Neuron (in vitro differentiated cells): ENCODE measurements around the gene FBXO3.
A peak's percentile ranks its signal among the peaks of the same experiment; 100 is the strongest.
"Not testable (repeated sequence)": the region's sequence is repeated elsewhere in the genome, so short reads cannot be mapped to it uniquely, and the experiment has no call there.

ENCODE experiments used
- H2AFZ ChIP-seq: one replicate; pipeline ENCODE4 v1.6.1; 2013; ENCODE audit warnings: low read depth, mild to moderate bottlenecking, inconsistent platforms, low read length, moderate library complexity
- H3K27me3 ChIP-seq: one replicate; pipeline ENCODE4 v1.6.1; 2013; ENCODE audit warnings: low read length; ENCODE audit not compliant: insufficient read depth
- H3K36me3 ChIP-seq: one replicate; pipeline ENCODE4 v1.6.1; 2013; ENCODE audit warnings: low read length; ENCODE audit not compliant: insufficient read depth
- H3K4me1 ChIP-seq: one replicate; pipeline ENCODE4 v1.6.1; 2013; ENCODE audit warnings: low read length; ENCODE audit not compliant: insufficient read depth
- H3K4me3 ChIP-seq: 2 replicates; pipeline ENCODE4 v1.5.1; 2013; ENCODE audit warnings: mild to moderate bottlenecking, low read length, moderate library complexity
- H3K9me3 ChIP-seq: one replicate; pipeline ENCODE4 v1.6.1; 2013; ENCODE audit warnings: low read length

The FBXO3 gene

DNA sequence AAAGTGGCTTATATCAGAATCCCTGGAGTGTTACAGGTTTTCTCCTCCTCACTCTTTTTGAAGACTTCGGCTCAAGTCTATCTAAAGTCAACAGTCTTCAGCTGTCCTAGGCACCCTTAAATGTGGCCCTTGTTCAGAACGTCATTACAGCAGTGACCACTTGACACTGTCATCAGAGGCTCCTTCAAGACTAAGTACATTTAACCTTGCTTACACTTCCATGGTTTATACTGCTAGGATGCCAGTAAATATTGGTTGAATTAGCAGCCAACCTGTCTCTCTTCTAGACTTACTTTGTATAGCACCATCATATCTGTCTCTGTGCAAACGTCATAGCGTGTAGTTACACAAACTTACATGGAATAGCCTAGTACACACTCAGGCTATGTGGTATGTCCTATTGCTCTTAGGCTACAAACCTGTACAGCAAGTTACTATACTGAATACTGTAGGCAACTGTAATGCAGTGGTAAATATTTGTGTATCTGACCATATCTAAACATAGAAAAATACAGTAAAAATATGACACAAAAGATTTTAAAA lies 60.4 kb downstream of the FBXO3 start:
- Histone ChIP-seq H2AFZ (no peak overlapping the region), H3K4me1 (no peaks in the 10 kb centered on the region), H3K36me3 (peaks cover 61% of the 10 kb centered on the region), H3K4me3 (no peak overlapping the region), H3K9me3 (no peaks in the 10 kb centered on the region), H3K27me3 (no peaks in the 10 kb centered on the region)

DNA sequence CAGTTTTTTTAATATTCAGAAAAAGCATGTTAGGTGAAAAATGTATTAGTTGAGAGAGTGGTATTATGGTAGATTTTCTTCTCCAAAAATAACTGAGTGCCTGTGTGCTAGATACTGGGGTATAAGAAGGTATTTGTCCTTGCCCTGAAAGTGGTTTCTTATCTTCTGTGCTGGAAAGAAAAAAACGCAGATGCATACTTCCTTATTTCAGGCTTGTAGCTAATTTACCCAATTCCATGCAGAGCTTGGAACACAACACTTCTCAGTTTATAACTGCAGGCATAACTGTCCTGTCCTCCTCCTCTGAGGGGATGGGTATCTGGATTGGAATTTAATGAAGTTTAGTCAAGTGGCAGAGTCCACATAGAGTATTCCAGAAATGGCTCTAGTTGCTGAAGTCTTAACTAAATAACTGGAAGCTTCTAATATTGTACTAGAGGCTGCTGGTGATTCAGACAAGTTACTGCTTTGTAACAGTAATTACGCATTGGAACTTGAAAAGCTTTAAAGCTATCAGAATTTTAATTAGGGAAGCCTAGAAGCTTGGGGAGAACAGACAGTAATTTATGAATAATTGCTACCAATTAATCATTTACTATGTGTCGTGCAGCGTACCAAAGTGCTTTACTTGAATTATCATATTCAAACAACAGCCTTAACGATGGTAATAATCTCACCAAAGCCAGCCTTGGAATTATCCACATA lies 61.0 kb downstream of the FBXO3 start:
- Histone ChIP-seq H2AFZ (no peak overlapping the region), H3K4me1 (no peaks in the 10 kb centered on the region), H3K27me3 (no peaks in the 10 kb centered on the region), H3K4me3 (no peak overlapping the region), H3K36me3 (peaks cover 67% of the 10 kb centered on the region), H3K9me3 (no peaks in the 10 kb centered on the region)

DNA sequence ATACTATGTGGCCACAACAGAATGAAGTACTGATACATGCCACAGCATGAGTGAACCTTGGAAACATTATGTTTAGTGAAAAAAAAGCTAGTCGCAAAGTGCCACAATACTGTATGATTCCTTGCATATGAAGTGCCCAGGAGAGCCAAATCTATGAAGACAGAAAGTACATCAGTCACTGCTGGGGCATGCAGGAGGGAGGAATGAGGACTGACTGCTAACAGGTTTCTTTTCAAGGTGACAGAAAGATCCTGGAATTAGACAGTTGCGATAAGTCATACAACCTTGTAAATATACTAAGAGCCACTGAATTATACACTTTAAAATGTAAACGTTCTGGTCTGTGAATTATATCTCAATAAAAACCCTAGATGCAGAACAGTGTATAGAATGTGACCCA lies 61.9 kb downstream of the FBXO3 start:
- Histone ChIP-seq H3K4me1 (no peaks in the 10 kb centered on the region), H3K36me3 (peaks cover 70% of the 10 kb centered on the region), H3K9me3 (no peaks in the 10 kb centered on the region), H3K27me3 (no peaks in the 10 kb centered on the region), H2AFZ (no peak overlapping the region), H3K4me3 (no peak overlapping the region)

DNA sequence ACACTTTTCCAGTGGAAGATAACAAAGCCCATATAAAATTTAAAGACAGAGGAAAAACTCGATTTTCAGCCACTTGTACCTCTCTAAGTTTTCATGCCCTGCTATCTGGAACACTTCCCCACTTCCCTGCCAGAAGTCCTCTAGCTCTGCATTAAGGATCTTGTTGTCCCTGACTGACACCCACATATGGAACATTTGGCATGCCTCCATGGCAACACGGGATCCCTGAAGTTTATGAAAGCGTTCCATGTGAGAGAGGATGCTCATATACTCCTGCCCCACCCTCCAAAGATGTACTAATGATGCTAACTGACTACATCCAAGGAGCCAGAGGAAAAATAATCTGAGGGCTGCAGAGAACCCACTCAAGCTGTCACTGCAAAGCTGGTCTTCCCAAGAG lies 64.9 kb downstream of the FBXO3 start:
- Histone ChIP-seq H3K4me3 (no peak overlapping the region), H3K4me1 (no peaks in the 10 kb centered on the region), H3K9me3 (no peaks in the 10 kb centered on the region), H3K27me3 (no peaks in the 10 kb centered on the region), H2AFZ (no peak overlapping the region), H3K36me3 (peaks cover 63% of the 10 kb centered on the region)

DNA sequence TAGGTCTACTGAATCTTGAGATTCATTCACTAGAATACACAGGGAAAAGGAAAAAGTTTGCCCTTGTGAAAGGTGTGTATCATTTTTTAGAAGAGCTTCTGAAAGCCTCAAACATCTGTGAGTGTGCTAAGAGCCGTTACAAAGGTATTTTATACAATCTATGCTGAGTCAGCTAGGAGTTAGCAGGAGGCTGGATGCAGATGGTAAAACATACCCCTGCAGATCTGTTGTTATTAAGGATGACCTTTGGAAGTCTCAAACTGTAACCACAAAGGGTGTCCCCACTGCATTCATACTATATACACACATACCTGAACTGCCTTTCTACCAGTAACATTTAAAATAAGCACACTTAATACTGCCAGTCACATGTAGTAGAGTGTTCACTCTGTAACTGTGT lies 65.3 kb downstream of the FBXO3 start:
- no peaks in the 10 kb centered on the region for H3K9me3 ChIP-seq
- no peaks in the 10 kb centered on the region for H3K4me1 ChIP-seq
- H3K27me3 ChIP-seq: no peaks in the 10 kb centered on the region
- H2AFZ ChIP-seq: no peak overlapping the region
- no peak overlapping the region for H3K4me3 ChIP-seq
- H3K36me3 ChIP-seq: peaks cover 59% of the 10 kb centered on the region

DNA sequence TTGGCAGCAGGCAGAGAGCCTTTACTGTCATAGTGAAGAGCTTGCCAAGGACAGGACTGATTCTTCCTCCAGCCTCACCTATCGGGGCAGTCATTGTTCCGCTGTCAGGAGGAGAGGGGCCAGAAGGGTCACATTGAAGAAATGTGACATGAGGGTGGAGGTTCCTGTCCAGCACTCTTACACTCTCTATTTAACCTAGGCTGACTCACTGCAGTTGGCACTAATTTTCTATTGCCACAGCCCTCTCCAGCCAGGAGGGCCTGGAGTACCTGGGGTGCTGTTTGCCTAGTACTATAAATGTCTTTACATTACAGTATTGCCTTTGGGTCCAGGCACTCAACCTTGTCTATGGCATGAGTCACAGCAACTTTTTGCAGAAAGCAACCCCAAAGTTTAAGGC lies 66.5 kb downstream of the FBXO3 start:
- not testable (repeated sequence) for H2AFZ ChIP-seq, H3K4me3 ChIP-seq, H3K27me3 ChIP-seq, H3K9me3 ChIP-seq, H3K4me1 ChIP-seq
- peaks cover 50% of the 10 kb centered on the region for H3K36me3 ChIP-seq

- Histone ChIP-seq H3K9me3 (no peaks in the 10 kb centered on the region), H3K36me3 (peaks cover 43% of the 10 kb centered on the region), H3K4me3 (no peak overlapping the region), H3K4me1 (peaks cover 2% of the 10 kb centered on the region), H3K27me3 (no peaks in the 10 kb centered on the region), H2AFZ (no peak overlapping the region)
These were observed 67.4 kb downstream of the FBXO3 start for GRCh38 chr11:33706966-33707365.

- H3K9me3 ChIP-seq: no peaks in the 10 kb centered on the region
- peaks cover 39% of the 10 kb centered on the region for H3K36me3 ChIP-seq
- peaks cover 6% of the 10 kb centered on the region for H3K4me1 ChIP-seq
- H3K27me3 ChIP-seq: no peaks in the 10 kb centered on the region
- no peak overlapping the region for H2AFZ ChIP-seq
- no peak overlapping the region for H3K4me3 ChIP-seq
These were observed 67.8 kb downstream of the FBXO3 start for GRCh38 chr11:33706546-33706945.

DNA sequence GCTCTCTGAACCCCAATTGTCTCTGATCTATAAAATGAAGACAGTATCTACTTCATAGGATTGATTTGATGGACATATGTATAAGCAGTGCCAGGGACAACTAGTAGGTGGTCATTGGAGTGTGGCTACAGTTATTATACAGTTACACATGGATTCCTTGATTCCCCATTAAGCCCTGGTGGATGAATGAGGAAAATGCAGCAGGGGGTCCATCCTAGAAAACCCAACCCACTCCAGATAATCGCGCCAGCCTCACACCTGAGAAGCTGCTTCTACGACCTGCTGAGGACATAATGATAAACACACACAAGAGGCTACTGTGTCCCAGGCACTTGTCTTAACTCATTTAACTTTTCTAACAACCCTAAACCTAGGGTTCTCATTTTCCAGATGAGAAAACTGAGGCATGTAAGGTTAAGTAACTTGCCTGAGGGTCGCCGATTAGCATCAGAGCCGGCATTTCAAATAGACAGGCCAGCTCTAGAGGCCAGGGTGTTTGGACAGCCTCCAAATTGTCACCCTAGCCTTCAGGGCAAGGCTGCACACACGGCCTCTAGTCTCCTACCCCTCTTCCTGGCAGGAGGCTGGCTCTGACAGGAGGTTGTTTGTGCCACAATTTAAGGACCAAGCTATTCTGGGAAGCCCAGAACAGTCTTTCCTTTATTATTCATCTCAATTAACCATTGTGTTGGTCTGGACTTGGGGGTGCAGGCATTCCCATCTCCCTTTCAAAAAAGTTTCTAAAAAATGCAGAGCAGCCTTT lies 69.9 kb downstream of the FBXO3 start:
- Histone ChIP-seq H3K9me3 (no peaks in the 10 kb centered on the region), H3K27me3 (no peaks in the 10 kb centered on the region), H3K4me3 (no peak overlapping the region), H3K36me3 (peaks cover 22% of the 10 kb centered on the region), H3K4me1 (peaks cover 12% of the 10 kb centered on the region), H2AFZ (no peak overlapping the region)

DNA sequence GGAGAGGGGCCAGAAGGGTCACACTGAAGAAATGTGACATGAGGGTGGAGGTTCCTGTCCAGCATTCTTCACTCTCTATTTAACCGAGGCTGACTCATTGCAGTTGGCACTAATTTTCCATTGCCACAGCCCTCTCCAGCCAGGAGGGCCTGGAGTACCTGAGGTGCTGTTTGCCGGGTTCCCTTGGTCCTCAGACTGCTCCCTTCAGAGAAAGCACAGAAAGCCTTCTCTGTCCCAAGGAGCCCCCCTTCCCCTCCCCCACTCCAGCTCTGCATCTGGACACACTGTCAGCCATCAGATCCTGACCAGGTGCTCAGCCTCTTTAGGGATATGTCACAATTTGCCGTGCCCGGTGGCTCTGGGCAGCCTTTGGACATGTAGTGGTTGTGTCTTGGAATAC lies 70.5 kb downstream of the FBXO3 start:
- Histone ChIP-seq H3K27me3 (no peaks in the 10 kb centered on the region), H3K36me3 (peaks cover 16% of the 10 kb centered on the region), H3K4me1 (peaks cover 12% of the 10 kb centered on the region), H2AFZ (no peak overlapping the region), H3K9me3 (no peaks in the 10 kb centered on the region), H3K4me3 (no peak overlapping the region)

DNA sequence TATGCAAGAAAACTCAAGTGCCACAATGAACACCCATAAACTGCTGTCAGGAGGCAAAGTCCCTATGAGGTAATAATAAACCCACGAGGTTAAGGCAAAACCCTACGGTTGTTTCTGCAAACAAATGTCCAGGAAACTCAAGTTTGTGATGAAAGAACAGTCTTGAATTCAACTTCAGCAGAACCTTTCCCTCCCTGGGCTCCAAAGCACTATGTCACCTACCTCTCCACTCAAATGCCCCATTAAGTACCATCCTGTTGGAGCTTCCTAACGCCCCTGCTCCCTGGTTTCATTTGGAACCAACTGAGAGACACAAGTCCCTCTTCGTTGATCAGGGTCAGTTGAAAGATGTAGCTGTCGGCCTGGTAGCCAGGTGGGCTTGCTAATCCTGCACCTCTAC lies 71.1 kb downstream of the FBXO3 start:
- H3K4me3 ChIP-seq: no peak overlapping the region
- H3K4me1 ChIP-seq: peaks cover 12% of the 10 kb centered on the region
- H3K27me3 ChIP-seq: no peaks in the 10 kb centered on the region
- H3K36me3 ChIP-seq: peaks cover 12% of the 10 kb centered on the region
- H2AFZ ChIP-seq: no peak overlapping the region
- H3K9me3 ChIP-seq: no peaks in the 10 kb centered on the region

- H3K4me3 ChIP-seq: peak overlapping the region; percentile 39
These were observed 72.8 kb downstream of the FBXO3 start for GRCh38 chr11:33701302-33702230.

More at GRCh38 chr11:33701302-33702230, 72.8 kb downstream of the FBXO3 start:
- Histone ChIP-seq H3K36me3 (no peaks in the 10 kb centered on the region), H2AFZ (peak overlapping the region; percentile 83), H3K27me3 (no peaks in the 10 kb centered on the region), H3K9me3 (no peaks in the 10 kb centered on the region), H3K4me1 (peaks cover 12% of the 10 kb centered on the region)
